K562 (cell line): ENCODE results near the gene TP53BP2. TPM values are rescaled to one million over a fixed set of nuclear protein-coding genes. Genes with fewer than 3 reads are reported as not detected.
A peak's percentile ranks its signal among the peaks of the same experiment; 100 is the strongest.

Source experiments
- CREB1 ChIP-seq, 2 experiments: sonication (generic) in 1 of 2; formaldehyde crosslinking in 1 of 2; IDR thresholded peaks; 2 replicates each; pipeline versions ENCODE4 v1.6.1 to v1.8.0; 2012 to 2022; ENCODE audit warnings: inconsistent platforms in 1 of 2, mild to moderate bottlenecking in 1 of 2, missing genetic modification reagents in 1 of 2, moderate library complexity in 1 of 2
- FOSL1 ChIP-seq: fragments of 200-800 bp; sonication (Bioruptor generic); conservative IDR thresholded peaks from 2 replicates; pipeline ENCODE4 v1.6.1; 2016; ENCODE audit warnings: missing genetic modification characterization, missing compliant biosample characterization
- GATAD2B ChIP-seq: fragments of 450-650 bp; IDR thresholded peaks from 2 replicates; pipeline ENCODE4 v1.6.1; 2017; ENCODE audit warnings: mild to moderate bottlenecking, borderline replicate concordance
- HDAC6 ChIP-seq: IDR thresholded peaks from 2 replicates; pipeline ENCODE4 v1.6.1; 2012; ENCODE audit warnings: low read depth, mild to moderate bottlenecking, control low read depth, inconsistent platforms, low read length, moderate library complexity
- MBD2 ChIP-seq: sonication (generic); IDR thresholded peaks from 2 replicates; pipeline ENCODE4 v1.6.1; 2016; ENCODE audit warnings: low read depth, borderline replicate concordance
- NELFE ChIP-seq: IDR thresholded peaks from 2 replicates; pipeline ENCODE4 v1.6.1; 2011; ENCODE audit warnings: mild to moderate bottlenecking; ENCODE audit not compliant: insufficient read depth, insufficient read length
- NRF1 ChIP-seq, 2 experiments: fragments of 450-650 bp; IDR thresholded peaks in 1 of 2; conservative IDR thresholded peaks in 1 of 2; 2 replicates each; pipeline ENCODE4 v1.6.1; 2014; ENCODE audit warnings: mild to moderate bottlenecking in 2 of 2
- PHF20 ChIP-seq: fragments of 450-650 bp; IDR thresholded peaks from 2 replicates; pipeline ENCODE4 v1.6.1; 2018; ENCODE audit not compliant: partially characterized antibody
- ZNF311 ChIP-seq: fragments of 250-450 bp; sonication (Bioruptor Pico); IDR thresholded peaks from 2 replicates; pipeline ENCODE4 v1.4.0; 2020; ENCODE audit warnings: mild to moderate bottlenecking, moderate library complexity
- polyA plus RNA-seq, 8 experiments: library from polyadenylated mRNA; depleted of rRNA in 4 of 8; stranded (reverse) in 5 of 8; unstranded in 3 of 8; fragments of >200 nt; fragmentation: Nextera tagmentation in 2 of 8; fragmentation: Illumina TruSeq in 1 of 8; extraction: Ambion mirVana in 2 of 8; extraction: Trizol in 1 of 8; gene quantifications; 2 replicates each; pipeline versions ENCODE4 v1.2.1 to v1.2.3, GENCODE V29; 2011 to 2014; ENCODE audit warnings: inconsistent platforms in 1 of 8, missing spikeins in 1 of 8
- total RNA-seq, 7 experiments: library from RNA; depleted of rRNA in 6 of 7; stranded (reverse); fragments of >200 nt in 6 of 7; fragmentation: Illumina TruSeq in 2 of 7; extraction: Trizol in 2 of 7; gene quantifications; 2 replicates each; pipeline versions ENCODE4 v1.2.1 to v1.2.3, GENCODE V29; 2011 to 2021; ENCODE audit warnings: low replicate concordance in 1 of 7
- TF ChIP-seq, protein P1 (sequence below), 2 experiments: fragments of 150-350 bp in 1 of 2; IDR thresholded peaks; 2 replicates each; pipeline ENCODE4 v1.6.1; 2012 to 2016; ENCODE audit warnings: low read depth in 2 of 2, low read length in 2 of 2, mild to moderate bottlenecking in 1 of 2, moderate library complexity in 1 of 2

TP53BP2 gene
- total and polyA plus RNA-seq, 9 of the 15 experiments (the other 6 are each of a cell fraction or from before 2014, with no cell fraction given) = 17.0 to 69.6 (median 40.1) TPM

DNA sequence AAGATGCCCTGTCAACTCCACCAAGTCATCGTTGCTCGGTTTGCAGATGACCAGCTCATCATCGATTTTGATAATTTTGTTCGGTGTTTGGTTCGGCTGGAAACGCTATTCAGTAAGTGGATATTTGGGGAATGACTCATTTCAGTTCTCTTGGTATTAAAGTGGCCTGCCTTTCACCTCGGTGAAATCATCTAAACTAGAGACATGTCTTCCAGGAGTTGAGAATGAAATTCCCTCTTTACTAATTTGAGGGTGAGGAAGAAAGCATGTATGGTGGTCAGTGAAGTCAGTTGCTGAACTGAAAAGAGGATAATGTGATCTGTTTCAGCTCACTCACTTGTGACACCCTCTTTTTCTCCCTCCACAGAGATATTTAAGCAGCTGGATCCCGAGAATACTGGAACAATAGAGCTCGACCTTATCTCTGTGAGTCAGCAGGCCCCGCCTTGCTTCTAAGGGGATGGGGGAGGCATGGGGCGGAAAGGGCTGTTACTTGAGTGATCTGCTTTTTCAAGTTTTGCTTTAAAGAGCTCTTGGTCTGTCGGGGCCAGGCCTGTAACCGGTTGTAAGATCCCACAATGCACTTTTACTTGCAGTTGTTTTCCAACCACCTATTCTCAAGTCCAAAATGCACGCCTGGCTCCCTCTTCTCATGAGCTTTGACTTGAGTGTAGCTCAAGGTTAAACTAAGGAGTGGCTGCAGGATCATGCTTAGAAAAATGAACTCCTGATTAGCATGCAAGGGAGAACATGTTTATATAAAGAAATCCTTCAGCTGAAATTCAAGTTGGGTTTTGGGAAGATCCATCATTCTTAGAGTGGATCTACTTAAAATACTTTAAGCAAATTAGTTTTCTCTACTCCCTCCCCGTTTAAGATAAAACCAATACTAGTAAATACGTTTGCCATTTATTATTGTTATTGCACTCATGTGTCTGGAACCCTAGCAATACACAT, 73.7 kb downstream of the TP53BP2 start (continued):
- TF ChIP-seq, protein P1, sequence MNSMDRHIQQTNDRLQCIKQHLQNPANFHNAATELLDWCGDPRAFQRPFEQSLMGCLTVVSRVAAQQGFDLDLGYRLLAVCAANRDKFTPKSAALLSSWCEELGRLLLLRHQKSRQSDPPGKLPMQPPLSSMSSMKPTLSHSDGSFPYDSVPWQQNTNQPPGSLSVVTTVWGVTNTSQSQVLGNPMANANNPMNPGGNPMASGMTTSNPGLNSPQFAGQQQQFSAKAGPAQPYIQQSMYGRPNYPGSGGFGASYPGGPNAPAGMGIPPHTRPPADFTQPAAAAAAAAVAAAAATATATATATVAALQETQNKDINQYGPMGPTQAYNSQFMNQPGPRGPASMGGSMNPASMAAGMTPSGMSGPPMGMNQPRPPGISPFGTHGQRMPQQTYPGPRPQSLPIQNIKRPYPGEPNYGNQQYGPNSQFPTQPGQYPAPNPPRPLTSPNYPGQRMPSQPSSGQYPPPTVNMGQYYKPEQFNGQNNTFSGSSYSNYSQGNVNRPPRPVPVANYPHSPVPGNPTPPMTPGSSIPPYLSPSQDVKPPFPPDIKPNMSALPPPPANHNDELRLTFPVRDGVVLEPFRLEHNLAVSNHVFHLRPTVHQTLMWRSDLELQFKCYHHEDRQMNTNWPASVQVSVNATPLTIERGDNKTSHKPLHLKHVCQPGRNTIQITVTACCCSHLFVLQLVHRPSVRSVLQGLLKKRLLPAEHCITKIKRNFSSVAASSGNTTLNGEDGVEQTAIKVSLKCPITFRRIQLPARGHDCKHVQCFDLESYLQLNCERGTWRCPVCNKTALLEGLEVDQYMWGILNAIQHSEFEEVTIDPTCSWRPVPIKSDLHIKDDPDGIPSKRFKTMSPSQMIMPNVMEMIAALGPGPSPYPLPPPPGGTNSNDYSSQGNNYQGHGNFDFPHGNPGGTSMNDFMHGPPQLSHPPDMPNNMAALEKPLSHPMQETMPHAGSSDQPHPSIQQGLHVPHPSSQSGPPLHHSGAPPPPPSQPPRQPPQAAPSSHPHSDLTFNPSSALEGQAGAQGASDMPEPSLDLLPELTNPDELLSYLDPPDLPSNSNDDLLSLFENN (IDR thresholded peaks at IDR 0.05; ENCODE audit: low read depth in 2 of 2, low read length in 2 of 2) = 0 out of 4 replicates have a peak, but pooled peaks of 1 of the 2 experiments have one; percentile 48
- TF ChIP-seq ZNF311 (CRISPR knock-in tag) (peak; percentile 62; the same call in 1 of the 2 replicates), GATAD2B (0 out of 2 replicates have a peak, but pooled peaks have one; percentile 43), CREB1 (IDR thresholded peaks at IDR 0.05) (peak; percentile 78), CREB1 (CRISPR knock-in tag; IDR thresholded peaks at IDR 0.05) (peak; percentile 36; the same call in 1 of the 2 replicates), MBD2 (peak; percentile 64; the same call in 1 of the 2 replicates), NRF1 (conservative IDR thresholded peaks at IDR 0.05 in 1 of 2, IDR thresholded peaks at IDR 0.05 in 1 of 2) (peak in 1 of 2 experiments; percentile 39; a peak in 3 of 4 replicates), FOSL1 (tag) (peak; percentile 98), NELFE (no peak), HDAC6 (no peak), PHF20 (no peak)
